HG03159 (cell line): Measurements from ENCODE around the gene PRPF6.
"Not testable (repeated sequence)": the region's sequence is repeated elsewhere in the genome, so short reads cannot be mapped to it uniquely, and the experiment has no call there.

Experiments used
- ATAC-seq: cut with Tn5 transposase; IDR thresholded peaks from one replicate; pipeline ENCODE4 v1.9.1; 2021; ENCODE audit warnings: mild to moderate bottlenecking, moderate library complexity; ENCODE audit not compliant: unreplicated experiment

PRPF6 gene

DNA sequence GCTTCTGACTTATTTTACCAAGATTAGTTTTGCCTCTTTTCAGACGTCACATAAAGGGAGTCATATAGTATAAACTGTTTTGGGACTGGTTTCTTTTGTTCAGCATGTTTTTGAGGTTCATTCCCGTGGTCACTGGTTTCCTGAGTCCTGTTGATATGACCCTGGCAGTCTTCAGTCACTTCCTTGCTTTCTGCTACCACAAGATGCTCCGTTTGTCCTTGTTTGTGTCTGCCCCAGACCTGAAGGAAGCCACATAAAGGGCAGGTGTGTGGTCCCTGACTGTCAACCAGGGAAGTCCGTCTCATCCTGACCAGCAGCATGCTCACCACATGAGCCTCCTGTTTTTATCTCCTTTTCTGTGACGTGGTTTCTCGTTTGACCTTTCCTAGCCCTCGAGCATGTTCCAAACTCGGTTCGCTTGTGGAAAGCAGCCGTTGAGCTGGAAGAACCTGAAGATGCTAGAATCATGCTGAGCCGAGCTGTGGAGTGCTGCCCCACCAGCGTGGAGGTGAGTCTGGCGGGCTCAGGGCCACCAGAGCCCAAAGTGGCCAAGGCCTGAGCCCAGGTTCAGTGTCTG lies 29.0 kb downstream of the PRPF6 start:
- no peak for ATAC-seq

DNA sequence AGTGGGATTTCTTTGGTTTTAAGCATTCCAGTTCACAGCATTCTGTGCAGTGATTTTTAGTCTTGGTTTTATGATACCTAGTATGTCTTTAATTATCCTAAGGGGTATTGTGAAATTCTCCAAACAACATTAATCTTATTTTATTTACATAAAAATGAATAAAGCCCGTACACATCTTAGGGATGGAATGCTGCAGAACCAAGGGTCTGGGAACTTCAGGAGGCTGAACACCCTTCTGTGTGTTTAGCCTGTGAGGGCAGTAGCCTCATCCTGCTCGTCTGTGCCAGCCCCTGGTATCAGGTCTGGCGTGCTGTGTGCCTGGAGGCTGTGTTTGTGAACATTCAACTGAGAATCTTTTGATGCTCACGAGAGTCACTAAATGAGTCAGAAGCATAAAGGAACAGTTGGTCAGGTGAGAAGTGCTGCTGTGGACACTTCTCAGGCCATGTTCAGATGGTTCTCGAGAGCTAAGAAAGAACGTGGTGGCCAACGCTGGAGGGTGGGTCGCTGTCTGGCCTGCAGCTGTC lies 29.8 kb downstream of the PRPF6 start:
- no peak for ATAC-seq

DNA sequence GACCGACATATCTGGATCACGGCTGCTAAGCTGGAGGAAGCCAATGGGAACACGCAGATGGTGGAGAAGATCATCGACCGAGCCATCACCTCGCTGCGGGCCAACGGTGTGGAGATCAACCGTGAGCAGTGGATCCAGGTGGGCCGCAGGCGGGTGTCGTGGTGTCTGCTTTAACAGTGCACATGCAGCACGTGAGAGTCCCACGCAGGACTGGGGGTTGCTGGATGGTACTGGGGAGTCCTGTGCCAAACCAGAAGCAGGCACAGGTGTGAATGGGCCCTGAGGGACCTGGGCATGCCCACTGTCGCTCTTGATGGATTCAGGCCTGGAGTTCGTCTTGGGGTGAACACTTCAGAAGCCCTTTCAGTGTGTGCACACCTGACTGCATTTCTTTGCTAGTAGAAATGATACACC lies 30.4 kb downstream of the PRPF6 start:
- no peak for ATAC-seq

DNA sequence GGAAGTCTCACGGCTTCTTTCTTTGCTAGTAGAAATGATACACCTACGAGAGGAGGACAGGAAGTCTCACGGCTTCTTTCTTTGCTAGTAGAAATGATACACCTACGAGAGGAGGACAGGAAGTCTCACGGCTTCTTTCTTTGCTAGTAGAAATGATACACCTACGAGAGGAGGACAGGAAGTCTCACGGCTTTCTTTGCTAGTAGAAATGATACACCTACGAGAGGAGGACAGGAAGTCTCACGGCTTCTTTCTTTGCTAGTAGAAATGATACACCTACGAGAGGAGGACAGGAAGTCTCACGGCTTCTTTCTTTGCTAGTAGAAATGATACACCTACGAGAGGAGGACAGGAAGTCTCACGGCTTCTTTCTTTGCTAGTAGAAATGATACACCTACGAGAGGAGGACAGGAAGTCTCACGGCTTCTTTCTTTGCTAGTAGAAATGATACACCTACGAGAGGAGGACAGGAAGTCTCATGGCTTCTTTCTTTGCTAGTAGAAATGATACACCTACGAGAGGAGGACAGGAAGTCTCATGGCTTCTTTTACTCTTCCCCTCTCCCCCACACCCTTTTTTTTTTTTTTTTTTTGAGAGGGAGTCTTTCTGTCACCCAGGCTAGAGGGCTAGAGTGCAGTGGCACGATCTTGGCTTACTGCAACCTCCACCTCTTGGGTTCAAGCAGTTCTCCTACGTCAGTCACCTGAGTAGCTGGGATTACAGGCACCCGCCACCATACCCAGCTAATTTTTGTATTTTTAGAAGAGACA lies 31.6 kb downstream of the PRPF6 start:
- ATAC-seq = not testable (repeated sequence)

DNA sequence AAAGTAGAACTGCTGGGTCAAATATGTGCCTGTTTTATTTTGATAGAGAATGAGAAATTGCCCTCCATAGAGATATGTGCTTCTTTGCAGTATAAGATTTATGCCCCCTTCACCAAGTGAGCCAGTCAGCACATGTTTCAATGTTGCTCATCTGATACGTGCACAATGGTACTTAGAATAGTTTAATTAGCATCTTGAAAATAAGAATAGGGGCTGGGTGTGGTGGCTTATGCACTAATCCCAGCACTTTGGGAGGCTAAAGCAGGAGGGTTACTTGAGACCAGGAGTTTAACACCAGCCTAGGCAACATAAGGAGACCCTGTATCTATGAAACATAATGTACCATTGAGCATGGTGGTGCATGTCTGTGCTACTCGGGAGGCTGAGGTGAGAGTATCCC lies 34.7 kb downstream of the PRPF6 start:
- no peak for ATAC-seq

DNA sequence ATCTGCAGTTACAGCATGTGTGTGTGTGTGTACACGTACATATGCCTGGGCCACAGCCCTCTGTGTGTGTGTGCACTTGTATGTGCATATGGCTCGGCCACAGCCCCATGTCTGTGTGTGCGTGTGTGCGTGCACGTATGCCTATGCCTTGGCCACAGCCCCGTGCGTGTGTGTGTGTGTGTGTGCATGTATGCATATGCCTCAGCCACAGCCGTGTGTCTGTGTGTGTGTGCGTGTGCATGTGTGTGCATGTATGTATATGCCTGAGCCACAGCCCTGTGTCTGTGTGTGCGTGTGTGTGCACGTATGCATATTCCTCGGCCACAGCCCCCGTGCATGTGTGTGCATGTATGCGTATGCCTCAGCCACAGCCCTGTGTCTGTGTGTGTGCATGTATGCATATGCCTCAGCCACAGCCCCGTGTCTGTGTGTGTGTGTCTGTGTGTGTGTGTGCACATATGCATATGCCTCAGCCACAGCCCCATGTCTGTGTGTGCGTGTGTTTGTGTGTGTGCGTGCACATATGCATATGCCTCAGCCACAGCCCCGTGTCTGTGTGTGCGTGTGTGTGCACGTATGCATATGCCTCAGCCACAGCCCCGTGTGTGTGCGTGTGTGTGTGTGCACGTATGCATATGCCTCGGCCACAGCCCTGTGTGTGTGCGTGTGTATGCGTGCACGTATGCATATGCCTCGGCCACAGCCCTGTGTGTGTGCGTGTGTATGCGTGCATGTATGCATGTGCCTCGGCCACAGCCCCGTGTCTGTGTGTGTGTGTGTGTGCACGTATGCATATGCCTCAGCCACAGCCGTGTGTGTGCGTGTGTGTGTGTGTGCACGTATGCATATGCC lies 40.4 kb downstream of the PRPF6 start:
- no peak for ATAC-seq

DNA sequence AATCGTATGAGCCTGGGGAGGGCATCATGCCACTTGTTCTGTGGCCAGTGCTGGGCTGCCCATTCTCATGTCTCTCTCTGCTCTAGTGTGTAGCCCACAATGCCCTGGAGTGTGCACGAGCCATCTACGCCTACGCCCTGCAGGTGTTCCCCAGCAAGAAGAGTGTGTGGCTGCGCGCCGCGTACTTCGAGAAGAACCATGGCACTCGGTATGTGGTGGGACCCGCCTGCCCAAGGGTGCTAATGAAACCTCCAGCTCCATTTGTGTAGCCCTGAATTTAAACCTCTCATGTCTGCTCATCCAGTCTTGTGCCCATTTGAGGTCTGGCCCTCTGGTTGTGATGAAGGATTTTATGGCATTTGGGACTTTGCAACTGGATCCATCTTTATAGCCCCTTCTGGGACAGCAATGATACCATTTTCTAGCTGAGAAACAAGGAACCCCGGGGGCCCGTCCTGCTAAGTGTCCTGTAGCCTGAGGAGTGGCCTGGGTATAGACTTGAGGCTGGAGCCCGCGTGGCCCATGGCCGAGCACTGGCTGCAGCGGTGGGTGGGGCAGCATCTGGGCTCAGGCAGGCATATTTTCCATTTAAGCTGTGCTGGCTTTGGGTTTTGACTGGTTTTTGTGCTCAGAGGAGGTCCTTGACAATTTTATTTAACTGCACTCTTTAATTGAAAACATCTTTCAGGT lies 41.9 kb downstream of the PRPF6 start:
- ATAC-seq = no peak

DNA sequence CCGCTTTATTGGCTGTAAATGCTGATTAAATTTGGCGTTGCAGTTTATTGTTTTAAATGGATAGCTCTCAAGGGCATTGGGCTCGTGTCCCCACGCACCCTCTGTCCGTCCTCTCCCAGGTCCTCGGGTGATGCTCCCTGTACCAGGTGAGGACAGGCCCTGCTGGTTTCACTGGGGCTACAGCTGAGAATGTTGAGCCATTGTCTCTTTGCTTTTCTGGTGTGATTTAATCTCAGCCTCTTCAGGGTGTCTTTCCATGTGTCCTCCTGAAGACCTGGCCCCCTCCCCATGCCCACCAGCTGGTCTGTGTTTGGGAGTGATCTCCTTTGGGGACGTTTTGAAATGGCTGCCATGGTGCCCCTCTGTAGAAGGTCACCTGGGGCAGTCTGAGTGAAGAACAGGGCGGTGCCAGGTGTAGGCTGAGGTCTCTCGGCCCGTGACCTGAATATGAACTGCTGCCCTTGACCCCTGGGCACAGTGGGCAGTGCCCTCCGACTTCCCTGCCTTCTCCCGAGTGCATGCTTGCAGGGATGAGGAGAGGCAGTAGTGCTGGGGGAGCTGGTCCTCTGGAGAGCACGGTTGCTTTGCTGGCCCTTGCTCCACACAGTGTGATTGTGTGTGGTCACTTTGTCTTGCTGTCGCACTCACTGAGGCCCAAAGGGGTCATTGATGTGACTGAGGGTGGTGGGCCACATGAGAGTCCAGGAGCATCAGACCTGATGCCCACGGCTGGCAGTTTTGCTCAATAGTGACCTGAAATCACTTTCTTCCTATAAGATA lies 42.6 kb downstream of the PRPF6 start:
- ATAC-seq = no peak

DNA sequence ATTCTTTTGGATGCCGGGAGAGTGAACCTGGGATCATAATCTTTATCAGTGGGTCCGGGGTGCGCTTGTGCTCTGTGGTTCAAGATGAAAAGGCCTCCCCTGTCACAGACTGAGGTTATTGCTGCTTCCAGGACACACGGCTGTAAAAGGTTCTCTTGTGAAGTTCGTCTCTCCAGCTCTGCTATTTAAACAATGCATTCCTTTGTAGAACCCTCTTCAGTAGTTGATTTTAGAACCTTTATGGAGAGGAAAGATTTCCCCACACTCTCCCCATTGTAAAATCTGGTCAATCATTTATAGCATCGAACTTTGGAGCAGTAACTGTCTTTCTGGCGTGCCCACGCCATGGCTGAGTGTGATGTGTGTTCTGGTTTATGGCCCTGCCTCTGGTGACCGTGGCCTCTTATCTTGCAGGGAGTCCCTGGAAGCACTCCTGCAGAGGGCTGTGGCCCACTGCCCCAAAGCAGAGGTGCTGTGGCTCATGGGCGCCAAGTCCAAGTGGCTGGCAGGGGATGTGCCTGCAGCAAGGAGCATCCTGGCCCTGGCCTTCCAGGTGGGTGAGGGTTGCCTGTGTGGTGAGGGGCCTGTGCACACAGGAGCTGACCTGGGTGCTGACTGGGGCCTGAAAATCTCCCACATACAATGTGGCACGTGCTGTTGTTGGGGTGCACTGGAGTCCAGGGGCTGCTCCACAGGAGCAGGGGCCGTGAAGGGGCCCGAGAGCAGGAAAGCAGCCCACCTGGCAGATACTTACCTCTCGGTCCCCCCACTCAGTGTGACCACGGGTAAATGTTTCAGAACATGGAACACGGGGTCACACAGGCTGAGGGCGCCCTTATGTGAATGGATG lies 43.4 kb downstream of the PRPF6 start:
- ATAC-seq = no peak

DNA sequence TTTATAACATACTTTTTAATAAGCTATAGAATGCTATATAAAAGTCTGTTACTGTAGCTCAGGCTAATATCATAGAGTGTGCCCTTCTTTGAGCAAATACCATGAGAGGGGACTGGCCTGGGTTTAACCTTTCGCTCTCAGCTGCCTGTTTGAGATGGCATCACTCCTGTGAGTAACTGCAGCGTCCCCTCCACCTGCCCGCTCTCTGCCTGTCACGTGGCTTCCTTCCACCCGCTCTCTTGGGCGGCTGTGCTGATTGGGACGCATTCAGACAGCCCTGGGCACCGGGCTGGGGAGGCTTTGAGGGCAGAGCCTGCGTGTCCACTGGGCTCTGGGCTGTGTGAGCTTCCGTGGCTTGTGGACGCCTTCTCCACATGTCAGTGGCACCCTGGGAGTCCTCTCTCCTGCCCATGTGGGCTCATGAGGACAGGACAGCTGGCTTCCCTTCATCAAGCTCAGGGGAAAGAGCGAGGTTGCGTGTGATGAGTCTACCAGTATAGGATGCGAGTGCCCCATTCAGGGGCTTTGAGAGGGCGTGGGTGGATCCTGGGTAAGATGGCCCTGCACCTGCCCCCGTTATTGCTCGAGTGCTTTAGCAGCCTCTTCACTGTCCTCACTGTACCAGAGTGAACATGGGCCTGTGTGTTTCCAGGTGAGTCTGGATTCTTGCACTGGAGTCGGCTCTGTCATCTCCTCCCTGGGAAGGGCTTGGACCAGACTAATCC lies 44.3 kb downstream of the PRPF6 start:
- ATAC-seq = no peak

DNA sequence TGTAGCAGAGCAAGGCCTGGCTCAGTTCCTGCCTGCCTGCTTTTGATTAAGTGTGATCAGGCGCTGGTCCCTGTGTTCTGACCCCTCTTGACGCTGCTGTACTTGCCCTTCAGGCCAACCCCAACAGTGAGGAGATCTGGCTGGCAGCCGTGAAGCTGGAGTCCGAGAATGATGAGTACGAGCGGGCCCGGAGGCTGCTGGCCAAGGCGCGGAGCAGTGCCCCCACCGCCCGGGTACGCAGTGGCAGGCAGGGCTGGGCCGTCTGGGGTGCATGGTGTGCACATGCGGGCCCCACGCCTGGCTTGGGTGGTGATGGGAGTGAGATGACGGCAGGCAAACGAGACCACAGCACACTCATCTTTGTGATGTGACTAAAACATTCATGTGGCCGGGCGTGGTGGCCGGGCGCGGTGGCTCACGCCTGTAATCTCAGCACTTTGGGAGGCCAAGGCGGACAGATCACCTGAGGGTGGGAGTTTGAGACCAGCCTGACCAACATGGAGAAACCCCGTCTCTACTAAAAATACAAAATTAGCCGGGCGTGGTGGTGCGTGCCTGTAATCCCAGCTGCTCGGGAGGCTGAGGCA lies 45.0 kb downstream of the PRPF6 start:
- ATAC-seq = no peak

DNA sequence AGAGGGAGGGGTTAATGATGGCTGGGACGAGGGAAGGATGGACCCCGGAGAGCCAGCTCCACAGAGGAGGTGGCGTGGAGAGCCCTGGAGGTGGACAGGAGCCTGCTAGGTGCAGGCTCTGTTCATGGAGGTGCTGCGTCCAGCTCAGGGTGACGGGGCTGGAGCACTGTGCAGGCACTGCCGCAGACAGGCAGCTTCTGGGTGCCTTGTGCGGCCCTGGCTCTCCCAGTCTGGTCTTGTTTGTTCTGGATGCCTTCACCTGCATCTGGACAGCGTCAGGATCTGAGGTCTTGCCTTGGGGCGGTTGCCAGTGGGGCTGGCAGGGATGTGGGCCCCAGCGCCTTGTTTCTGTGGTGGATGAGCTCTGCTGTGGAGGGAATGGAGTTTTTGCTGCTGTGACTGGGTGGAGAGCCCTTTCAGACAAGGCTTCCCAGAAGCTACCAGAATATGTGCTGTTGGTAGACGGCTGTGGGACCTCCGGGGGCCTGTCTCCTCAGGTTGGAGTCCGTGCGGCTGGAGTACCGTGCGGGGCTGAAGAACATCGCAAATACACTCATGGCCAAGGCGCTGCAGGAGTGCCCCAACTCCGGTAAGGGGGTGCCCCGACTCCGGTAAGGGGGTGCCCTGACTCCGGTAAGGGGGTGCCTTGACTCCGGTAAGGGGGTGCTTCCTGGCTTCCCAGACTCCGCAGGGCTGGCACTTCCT lies 47.2 kb downstream of the PRPF6 start:
- no peak for ATAC-seq

DNA sequence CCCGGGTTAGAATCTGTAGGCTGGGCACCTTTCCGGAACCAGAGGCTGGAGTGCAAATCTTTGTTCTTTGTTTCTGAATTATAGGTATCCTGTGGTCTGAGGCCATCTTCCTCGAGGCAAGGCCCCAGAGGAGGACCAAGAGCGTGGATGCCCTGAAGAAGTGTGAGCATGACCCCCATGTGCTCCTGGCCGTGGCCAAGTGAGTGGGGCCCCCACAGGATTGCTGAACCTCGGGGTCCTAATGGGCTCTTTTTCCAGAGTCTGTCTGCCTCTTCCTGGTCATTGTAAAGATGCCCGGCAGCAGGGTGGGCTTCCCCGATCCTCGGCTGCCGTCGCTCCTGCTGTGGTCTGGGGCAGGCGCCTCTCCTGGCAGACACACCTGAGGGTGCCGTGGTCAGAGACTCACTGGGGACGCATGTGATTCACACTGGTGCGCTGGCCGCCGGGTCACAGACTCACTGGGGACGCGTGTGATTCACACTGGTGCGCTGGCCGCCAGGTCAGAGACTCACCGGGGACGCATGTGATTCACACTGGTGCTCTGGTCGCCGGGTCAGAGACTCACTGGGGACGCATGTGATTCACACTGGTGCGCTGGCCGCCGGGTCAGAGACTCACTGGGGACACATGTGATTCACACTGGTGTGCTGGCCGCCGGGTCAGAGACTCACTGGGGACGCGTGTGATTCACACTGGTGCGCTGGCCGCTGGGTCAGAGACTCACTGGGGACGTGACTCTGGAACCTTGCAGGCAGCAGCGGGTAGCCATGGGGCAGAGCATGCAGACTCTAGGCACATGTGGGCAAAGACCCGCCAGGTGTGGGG lies 48.6 kb downstream of the PRPF6 start:
- ATAC-seq = no peak

DNA sequence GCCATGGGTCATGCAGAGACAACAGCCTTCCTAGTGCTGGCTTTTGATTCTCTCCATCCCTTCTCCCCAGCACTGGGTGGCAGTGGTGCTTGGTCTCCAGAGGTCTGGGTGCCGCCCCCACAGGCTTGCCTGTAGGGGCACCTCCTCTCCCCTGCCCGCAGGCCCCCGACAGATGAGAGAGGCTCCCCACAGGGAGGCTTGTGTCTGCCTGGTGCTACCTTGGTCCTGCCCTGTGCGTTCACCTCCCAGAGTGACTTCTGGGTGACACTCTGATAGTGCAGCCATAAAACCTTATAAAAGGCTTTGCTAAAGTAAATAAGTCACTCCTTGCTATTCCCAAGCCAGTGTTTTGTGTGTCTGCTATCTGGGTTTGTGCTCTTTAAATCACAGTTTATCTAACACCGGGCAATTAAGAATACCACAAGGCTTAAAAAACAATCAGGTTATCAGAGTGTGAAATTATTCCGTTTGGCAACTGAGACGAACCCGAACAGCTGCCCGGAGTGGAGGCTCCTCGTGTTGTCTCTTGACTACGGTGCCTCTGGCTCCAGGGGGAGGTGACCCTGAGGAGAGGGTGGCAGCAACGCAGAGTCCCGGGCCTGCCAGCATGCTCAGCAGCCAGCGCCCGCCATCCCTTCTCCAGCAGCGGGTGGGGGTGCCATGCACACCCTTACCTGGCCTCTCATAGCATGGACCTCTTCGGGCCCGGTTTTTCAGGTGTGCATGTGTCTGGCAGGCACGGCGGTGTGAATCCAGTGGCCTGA lies 49.6 kb downstream of the PRPF6 start:
- ATAC-seq = no peak

DNA sequence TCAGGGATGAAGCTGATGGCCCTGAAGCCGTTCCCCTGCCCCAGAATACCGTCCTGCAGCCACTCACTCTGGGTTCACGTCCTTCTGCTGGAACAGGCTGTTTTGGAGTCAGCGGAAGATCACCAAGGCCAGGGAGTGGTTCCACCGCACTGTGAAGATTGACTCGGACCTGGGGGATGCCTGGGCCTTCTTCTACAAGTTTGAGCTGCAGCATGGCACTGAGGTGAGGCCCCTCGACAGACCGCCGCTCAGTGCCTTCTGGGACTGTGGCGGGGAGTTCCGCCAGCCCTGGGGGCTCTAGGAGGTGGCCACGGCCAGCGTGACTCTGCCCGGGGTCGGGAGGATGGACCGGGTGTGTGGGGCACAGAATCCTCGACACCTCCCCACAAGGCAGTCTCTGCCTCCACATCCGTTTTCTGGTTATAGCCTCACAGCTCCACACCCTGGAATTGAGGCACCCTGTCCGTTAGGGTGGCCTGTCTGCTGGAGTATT lies 50.9 kb downstream of the PRPF6 start:
- no peak for ATAC-seq
